ENCODE measurements around the gene WASHC1.
"Not testable (repeated sequence)": the region's sequence is repeated elsewhere in the genome, so short reads cannot be mapped to it uniquely, and the experiment has no call there.

Gene WASHC1

GRCh38 chr9:11206-11605, 18.1 kb downstream of the WASHC1 start:
- not testable (repeated sequence) for DNase-seq

GRCh38 chr9:10653-11053, 18.6 kb downstream of the WASHC1 start:
- DNase-seq = not testable (repeated sequence)

GRCh38 chr9:10207-10606, 19.0 kb downstream of the WASHC1 start:
- not testable (repeated sequence) for DNase-seq
